Kasumi-1 (cell line): Measurements from ENCODE around the gene IFITM10.

Experiments
- DNase-seq, 2 experiments: peaks; one replicate each; lab custom pipeline; 2025; lab: John Stamatoyannopoulos, UW

The IFITM10 gene

DNA sequence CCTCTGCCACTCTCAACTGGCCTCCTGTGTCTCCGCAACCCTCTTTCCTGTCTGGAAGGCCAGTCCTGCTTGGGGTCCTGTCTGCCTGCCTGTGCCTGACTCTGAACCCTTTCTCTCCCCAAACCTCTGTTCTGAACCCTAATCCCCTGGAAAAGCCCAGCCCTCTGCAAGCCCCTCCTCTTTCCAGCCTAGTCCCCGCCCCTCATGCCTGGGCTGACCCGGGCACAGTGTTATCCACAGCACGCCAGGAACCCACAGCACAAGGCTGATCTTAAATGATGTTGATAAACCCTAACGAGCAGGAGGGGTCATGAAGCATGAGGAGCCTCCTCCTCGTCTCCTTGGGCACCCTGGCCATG lies at the start of gene IFITM10:
Gene IFITM10 (minus strand): TSS at position 115 of the 359 bp plus-strand sequence. CDS start 153 bp downstream, outside the sequence.
- no peak for DNase-seq

DNA sequence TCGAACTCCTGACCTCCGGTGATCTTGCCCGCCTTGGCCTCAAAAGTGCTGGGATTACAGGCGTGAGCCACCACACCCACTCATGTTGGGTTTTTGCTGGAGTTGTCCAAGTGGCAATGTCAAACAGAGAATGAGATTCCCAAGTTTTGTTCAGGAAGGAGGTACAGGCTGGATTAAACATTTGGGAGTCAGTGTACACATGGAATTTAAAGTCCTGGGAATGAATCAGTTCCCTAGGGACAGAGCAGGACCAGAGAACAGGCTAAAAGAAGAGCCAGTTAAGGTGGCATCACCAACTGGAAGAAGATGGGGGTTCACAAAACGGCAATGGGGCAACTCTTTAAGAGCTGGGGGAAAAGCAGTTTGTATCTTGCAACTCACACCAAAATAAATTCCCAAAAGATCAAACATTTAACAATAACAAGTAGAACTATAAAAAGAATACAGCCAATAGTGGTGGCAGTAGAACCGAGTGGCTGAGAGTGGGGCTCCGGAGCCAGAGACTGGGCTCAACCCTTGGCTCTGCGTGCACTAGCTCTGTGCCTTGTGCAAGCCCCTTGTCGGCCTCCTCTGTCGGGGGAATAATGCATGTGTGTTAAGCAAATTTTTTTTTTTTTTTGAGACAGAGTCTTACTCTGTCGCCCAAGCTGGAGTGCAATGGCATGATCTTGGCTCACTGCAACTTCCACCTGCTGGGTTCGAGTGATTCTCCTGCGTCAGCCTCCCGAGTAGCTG lies 47.2 kb upstream of the IFITM10 start:
- DNase-seq: no peak

DNA sequence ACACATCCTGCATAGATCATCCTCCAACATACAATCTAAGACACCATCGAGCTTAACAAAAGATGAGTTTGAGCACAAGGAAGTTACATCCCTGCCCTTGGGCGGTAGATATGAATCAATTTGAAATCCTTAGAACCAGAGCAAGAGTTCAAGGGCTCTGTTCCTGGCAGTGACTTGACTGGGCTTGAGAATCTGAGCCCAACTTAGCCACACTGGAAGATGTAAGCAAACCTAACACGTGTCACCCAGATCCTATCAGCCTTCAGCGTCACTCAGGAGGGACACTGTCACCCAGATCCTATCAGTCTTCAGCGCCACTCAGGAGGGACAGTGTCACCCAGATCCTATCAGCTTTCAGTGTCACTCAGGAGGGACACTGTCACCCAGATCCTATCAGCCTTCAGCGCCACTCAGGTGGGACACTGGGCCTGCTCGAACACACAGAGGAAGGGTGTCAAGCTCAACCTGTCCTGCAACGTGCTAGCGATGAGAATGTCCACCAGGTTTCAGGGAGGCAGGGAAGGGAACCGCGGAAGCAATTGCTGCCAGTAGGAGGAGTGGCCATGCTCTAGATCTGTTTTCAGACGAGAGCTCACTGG lies 46.1 kb upstream of the IFITM10 start:
- no peak for DNase-seq

DNA sequence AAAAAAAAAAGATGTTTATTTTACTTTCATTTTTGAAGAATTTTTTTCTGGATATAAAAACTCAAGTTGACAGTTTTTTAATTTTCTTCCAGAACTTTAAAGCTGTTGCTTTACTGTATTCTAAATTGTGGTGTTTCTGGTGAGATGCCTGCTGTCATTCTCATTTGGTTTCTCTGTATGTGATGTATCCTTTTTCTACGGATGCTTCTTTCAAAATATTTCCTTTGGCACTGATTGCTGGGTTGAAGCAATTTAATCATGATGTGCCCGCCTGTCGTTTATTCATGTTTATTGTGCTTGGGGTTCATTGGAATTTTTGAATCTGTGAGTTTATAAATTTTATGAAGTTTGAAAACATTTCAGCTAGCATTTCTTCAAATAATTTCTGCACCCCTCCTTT lies 42.7 kb upstream of the IFITM10 start:
- DNase-seq: no peak

DNA sequence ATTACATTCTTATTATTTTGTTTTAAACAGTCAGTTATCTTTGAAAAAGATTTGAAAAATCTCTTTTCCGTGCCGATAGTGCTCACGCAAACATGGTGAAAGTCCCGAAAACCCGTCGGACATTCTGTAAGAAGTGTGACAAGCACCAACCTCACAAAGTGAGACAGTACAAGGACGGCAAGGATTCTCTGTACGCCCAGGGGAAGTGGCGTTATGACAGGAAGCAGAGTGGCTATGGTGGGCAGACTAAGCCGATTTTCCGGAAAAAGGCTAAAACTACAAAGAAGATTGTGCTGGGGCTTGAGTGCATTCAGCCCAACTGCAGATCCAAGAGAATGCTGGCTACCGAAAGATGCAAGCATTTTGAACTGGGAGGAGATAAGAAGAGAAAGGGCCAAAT lies 42.1 kb upstream of the IFITM10 start:
- DNase-seq: peak; percentile 88 to 91

DNA sequence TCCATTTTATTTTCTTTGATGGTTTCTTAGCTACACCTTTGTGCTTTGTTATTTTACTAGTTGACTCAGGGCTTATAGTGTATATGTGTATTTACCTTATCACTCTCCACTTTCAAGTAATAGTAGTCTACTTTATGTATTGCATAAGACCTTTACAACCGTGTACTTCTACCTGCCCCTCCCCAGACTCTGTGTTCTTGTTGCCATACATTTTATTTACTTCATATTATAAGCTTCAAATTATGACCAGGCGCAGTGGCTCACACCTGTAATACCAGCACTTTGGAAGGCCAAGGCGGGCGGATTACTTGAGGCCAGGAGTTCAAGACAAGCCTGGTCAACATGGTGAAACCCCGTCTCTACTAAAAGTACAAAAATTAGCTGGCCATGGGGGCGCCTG lies 41.5 kb upstream of the IFITM10 start:
- no peak for DNase-seq

DNA sequence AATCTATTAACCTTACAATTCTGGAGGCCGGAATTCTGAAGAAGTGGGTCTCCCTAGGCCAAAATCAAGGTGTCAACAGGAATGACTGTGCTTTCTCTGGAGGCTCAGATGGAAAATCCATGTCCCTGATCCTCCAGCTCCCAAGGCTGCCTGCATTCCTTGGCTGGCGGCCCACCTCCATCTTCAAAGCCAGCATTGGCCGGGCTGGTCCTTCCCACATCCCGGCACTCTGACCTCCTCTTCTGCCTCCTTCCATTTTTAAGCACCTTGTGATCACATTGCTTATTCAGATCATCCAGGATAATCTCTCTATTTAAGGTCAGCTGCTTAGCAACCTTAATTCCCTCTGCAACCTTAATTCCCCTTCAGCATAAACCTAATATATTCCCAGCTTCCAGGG lies 36.1 kb upstream of the IFITM10 start:
- DNase-seq: no peak

DNA sequence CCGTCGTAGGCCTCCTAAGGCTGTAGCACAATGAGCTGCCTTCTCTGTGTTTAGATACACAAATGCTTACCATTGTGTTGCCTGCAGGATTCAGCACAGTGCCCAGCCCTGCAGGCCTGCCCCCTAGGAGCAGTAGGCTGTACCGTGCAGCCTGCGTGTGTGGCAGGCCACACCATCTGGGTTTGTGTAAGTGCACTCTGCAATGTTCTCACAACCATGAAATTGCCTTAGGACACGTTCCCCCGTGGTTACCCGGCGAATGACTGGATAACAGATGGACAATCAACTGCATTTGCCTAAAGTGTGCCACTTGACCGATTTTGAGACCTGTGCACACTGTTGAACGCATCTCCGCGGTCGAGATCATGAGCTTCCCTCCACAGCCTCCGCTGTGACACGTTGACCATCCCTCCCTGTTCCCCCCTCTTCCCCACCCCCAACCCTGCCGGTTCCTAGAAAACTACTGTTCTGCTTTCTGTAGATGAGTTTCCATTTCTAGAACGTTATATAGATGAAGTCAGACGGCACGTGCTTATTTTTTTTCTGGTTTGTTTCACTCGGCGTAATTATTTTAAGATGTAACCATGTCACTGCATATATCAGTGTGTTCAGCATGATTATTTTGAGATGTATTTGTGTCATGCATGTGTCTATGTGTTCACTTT lies 35.5 kb upstream of the IFITM10 start:
- DNase-seq: no peak

DNA sequence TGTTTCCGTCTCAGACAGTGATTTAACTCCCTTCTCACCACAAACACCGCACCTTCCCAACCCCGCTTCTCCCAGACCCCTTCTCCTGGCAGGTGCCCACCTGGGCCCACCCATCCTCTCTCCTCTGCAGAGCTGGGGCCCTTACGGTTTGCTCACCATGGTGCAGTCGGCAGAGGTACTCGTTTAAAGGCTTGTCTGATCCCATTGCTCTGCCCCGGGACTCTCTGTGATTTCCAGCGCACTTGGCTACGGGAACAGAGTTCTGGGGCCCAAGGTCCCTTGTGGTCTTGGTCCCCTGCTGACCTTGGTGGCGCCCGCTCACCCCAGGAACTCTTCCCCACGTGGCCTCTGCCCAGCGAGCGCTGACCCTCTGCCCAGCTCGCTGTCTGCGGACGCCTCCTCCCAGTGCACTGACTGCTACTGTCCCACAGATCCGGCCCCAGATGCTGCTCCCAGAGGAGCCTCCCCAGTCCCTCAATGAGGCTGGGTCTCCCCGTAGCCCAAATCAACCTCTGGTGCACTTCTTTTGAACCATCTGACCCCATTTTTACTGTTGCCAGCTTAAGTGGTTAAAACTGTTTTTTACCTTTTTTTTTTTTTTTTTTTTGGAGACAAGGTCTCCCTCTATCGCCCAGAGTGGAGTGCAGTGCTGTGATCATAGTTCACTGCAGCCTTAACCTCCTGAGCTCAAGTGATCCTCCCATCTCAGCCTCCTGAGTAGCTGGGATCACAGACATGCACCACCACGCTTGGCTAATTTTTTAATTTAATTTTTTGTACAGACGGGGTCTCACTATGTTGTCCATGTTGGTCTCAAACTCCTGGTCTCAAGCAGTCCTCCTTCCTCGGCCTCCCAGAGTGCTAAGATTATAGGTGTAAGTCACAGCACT lies 34.6 kb upstream of the IFITM10 start:
- no peak for DNase-seq

DNA sequence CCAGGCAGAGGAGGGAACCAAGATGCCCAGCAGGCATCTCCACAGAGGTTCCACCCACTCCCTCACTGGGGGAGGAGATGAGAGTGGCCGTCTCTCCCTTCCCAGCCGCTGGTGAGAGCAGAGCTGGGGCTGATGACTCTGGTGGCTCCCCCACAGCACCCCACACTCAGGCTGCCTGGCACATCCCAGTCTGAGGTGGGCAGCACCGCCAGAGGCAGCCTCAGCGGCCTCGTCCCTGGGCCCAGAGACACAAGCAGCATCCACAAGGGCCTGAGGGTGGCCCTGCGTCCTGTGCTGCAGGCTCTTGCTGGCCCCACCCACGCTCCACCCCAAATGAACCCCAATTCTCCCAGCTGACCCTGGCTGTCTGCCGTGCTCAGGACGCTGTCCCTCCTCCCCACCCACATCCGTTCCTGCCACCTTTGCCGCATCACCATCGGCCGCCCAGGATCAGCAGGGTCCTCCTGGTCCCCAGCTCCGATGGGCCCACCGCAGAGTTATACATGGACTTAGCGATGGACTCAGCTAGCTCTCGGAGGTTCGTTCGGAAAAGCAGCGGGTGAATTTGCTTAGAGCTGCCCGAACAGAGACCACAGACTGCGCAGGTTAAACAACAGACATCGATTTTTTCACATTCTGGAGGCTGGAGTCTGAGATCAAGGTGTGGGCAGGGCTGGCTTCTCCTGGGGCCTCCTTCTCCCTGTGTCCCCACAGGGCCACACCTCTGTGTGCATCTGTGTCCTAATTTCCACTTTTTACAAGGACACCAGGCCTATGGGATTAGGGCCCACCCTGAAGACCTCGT lies 33.5 kb upstream of the IFITM10 start:
- no peak for DNase-seq

DNA sequence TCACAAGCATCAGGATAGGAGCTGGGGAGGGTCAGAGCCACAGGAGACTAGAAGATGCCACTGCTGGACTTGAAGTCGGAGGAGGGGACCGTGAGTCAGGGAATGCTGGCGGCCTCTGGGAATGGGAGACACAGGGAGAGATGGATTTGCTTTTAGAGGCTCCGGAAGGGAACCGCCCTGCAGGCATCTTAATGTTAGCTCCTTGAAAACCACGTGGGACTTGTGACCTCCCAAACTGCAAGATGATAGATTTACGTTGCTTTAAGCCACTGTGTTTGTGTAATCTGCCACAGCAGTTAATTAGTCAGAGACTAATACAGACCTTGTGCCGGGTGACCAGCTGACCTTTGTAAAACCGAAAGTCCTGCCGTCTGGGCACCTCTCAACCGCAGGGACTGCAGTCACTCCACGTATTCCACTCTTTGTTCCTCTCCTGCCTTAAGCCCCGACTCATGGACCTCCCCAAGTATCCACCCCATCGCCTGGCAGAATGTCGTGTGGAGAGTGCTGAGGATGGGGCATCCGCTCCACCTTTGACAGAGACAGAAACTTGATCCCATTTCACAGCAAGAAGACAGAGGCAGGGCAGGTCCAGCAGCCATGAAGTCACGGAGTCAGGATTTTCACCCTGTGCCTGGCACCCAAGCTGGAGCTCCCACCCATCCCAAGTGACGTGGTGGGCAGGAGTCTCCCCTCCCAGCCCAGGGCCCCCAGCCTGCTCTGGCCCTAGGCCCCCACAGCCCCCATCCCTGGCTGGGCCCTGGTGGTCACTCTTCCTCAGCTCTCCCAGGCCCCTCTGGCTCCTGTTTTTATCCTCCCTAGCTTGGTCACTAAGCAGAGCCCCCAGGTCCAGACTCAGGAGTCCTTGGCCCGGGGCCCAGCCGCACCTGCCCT lies 32.7 kb upstream of the IFITM10 start:
- DNase-seq: no peak

DNA sequence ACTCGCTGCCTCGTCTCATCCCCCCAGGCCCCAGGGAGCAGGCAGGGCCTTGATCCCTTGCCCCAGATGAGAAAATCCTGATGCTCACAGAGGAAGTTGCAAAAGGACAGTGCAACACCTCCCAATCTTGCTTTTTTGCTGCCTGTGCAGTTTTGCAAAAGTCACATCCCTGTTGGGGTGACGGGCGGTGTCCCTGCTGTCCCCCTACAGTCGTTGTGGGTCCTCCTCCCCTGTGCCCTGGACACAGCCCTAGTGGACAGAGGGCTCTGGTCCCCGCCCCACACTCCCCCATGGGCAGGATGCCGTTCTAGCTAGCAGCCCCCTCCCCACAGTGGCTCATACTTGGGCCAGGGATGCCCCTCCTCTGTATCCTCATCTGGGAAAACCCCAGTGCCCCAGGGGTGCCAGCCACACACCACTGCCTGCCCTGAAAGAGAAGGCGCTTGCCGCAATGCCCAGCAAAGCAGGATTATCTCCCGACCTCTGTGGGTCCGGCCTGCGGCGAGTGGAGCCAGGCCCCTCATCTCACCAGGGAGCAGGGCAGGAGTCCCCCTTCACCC lies 31.7 kb upstream of the IFITM10 start:
- DNase-seq: peak; percentile 39 to 45

DNA sequence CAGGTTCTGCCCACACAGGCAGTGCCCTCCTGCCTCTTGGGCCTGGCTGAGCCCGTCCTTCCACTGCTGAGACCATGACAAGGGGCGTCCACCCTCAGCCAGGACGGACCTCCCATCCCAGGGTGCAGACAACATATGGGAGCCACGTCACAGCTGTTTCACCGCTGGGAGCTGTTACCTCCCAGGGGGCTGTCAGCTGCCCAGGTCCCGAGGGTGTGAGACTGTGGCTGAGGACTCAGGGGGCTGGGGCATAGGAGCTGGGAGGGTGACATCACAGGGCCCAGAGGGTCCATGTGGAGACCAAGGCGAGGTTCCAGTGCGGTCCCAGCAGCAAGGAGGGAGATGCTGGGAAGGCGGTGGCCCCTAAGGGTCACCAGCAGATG lies 31.2 kb upstream of the IFITM10 start:
- DNase-seq: no peak

DNA sequence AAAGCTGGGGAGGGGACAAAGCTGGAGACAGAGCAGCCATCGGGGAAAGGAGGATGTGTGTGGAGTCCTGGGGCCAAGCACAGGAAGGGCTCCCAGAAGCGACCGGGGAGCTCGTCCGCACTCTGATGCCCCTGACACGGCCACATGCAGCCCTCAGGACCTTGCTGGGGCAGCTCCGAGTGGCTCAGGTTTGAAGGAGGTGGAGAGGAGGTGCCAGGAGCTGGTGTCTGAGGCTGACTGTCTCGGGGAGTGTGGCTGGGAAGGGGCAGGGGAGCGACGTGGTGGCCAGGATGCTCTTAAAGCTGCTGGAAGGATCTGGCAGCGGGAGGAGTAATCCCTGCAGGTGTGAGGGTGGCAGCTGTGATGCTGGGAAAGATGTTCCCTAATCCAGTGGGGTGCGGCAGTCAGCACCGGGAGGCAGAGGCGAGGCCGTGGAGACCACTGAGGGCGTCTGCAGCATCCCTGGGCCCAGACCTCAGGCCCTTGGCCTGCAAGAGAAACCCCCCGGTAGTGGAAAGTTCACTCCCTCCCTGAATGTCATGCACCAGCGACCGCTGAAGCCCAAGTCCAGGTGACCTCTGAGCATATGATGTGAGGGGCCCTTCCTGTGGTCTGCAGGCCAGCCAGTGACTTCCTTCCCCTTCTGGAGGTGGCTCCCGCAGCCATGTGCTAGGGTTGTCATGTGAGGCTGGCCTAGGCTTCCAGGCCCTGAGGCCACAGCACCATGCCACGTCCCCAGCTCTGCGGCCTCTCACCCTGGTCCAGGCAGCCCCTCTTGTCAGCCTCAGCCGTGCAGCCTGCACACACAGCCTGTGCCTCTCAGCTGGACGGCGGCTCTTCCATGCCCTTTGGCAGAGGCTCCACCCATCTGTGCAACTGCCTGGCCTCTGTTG lies 30.6 kb upstream of the IFITM10 start:
- peak; percentile 79 to 88 for DNase-seq

DNA sequence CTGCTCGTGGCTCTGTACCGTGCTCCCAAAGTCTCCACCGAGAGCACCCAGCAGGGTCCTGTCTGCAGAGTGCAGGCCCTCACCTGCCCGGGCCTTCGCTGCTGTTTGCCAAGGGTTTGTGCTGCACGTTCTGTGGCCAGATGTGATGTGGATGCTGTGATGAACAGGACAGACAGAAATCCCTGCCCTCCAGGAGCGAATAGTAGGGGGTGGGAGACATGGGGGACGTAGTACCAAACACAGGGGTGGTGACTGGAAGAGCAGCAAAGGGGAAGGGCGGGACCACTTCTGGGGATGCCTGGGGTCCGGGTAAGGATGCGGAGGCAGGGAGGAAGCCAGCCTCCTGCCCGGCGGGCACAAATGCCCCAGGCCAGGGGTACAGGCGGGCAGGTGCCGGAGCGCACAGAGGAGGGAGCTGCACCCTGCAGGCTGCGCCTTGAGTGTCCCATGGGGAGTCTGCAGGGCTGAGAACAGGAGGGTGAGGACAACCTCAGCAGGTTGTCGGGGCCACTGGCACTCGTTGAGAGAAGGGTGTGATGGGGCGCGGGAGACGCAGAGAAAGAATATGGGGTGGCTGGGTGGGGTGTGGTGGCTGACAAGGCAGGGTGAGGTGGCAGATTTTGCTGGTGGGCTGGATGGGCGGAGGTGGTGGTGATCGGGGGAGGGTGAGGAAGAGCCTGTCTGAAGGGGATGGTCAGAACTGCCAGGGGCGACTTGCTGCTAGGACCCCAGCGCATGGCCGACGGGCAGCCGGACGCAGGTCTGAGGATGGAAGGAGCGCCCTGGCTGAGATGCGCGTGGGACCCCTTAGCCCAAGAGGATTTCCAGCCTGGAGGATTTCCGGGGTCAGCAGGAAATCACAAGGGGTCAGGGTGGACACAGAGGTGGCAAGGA lies 29.7 kb upstream of the IFITM10 start:
- no peak for DNase-seq

DNA sequence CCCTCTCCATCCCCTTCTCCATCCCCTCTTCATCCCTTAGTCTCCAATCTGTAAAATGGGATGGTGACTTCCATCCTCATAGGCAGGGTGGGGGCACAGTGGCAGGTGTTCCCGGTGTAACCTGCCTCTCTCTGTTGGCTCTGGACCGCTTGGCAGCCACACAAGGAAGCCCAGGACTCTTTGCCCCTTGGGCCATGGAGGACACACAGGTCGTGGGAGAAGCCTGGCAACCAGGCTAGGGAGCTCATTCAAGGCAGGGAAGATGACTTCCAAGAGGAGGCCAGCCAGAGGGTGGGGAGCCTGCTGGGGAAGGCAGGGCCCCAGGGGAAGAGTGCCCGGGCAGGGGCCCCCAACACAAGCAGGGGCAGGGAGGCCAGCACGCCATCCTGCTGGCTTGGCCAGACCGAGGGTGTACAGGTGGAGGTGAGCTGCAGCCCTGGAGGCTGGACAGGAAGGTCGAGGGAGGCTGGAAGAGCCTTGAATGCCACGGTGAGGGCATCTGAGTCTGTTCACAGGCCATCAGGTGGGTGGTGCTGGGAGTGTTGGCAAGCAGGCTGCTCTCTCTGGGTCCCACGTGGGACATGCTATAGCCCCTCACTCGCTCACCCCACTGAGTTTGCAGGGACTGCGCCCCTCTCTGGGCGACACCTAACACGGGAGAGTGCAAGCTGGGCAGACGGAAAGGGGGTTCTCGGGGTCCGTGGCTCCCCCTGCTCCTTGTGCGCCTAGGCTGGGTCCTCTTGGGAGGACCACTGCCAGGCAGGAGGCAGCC lies 28.8 kb upstream of the IFITM10 start:
- DNase-seq: no peak

DNA sequence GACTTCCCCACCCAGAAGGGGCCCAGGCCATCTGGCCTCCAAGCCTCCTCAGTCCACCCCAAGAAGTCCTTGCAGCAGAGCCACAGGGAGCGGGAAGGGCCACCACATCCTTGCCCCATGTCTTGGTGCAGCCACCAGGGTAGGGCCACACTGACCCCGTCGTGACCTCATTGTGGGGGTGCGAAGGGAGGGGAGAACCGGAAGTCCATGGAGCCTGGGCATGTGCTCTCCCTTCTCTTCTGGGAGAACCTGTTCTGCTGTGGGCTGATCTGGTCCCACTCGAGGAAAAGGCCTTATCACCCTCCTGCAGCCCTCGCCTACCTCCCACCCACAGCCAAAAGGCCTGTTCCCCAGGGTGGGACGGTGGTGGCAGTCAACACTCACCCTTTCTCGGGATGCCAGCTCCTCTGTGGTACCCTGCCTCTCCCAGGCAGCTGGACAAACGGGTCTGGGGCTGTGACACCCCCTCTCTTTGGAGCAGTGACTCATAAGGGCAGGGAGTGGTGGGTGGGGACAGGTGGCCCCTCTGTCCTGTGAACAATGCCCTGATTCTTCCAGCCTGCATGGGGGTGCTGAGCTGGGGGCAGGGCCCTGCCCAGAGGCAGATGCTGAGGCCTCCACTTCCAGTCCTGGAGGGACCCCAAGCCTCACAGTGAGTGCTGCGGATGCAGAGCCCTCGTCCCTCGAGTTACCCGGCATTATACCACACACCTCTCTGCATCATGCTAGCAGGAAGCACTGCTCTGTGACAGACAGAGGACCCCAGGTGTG lies 27.9 kb upstream of the IFITM10 start:
- no peak for DNase-seq
